ENCODE data around the gene POLR3H. TPM values are rescaled to one million over a fixed set of nuclear protein-coding genes. Genes with fewer than 3 reads are reported as not detected.

Gene POLR3H
- total RNA-seq, 1 donor, result 27.7 TPM

DNA sequence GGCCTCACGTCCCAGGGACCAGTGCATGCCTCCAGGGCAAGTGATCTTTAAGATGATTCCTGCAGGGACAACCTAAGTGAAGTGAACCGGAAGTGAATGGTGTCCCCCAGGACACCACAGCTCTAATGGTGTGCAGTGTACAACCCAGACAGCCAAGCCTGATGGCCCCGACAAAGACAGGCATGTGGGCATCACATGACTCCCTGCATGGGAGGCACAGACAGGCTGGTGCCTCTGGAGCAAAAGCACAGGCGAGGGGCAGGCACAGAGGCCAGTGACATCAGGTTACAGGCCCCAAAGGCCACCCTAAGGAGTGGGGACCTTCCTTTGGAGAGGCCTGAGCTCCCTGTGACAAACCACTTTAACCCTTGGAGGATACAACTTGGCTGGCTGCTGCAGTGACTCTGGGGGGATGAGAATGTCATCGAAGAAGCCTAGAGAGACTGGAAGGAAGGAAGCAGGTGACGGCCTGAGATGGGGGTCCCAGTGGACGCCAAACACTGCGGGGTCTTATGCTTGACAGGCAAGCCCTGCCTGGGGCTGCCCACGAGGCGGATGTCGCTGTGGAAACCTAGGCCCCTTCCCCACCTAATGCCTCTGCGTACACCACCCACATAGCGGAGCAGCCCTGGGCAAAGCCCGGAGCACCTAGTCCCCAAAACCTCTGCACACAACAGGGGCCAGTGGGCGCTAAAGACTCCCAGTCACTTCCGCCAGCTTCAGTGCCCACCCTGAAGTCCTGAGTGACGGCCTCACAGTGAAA lies 12.4 kb downstream of the POLR3H start:
- TF ChIP-seq, protein P1, sequence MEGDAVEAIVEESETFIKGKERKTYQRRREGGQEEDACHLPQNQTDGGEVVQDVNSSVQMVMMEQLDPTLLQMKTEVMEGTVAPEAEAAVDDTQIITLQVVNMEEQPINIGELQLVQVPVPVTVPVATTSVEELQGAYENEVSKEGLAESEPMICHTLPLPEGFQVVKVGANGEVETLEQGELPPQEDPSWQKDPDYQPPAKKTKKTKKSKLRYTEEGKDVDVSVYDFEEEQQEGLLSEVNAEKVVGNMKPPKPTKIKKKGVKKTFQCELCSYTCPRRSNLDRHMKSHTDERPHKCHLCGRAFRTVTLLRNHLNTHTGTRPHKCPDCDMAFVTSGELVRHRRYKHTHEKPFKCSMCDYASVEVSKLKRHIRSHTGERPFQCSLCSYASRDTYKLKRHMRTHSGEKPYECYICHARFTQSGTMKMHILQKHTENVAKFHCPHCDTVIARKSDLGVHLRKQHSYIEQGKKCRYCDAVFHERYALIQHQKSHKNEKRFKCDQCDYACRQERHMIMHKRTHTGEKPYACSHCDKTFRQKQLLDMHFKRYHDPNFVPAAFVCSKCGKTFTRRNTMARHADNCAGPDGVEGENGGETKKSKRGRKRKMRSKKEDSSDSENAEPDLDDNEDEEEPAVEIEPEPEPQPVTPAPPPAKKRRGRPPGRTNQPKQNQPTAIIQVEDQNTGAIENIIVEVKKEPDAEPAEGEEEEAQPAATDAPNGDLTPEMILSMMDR (IDR thresholded peaks at IDR 0.05; ENCODE audit: insufficient read depth, low read length), result no peak
- DNase-seq (ENCODE audit: low read depth), result no peak
- no peak overlapping the region for H3K4me3 ChIP-seq (ENCODE audit: low read depth, low read length)

DNA sequence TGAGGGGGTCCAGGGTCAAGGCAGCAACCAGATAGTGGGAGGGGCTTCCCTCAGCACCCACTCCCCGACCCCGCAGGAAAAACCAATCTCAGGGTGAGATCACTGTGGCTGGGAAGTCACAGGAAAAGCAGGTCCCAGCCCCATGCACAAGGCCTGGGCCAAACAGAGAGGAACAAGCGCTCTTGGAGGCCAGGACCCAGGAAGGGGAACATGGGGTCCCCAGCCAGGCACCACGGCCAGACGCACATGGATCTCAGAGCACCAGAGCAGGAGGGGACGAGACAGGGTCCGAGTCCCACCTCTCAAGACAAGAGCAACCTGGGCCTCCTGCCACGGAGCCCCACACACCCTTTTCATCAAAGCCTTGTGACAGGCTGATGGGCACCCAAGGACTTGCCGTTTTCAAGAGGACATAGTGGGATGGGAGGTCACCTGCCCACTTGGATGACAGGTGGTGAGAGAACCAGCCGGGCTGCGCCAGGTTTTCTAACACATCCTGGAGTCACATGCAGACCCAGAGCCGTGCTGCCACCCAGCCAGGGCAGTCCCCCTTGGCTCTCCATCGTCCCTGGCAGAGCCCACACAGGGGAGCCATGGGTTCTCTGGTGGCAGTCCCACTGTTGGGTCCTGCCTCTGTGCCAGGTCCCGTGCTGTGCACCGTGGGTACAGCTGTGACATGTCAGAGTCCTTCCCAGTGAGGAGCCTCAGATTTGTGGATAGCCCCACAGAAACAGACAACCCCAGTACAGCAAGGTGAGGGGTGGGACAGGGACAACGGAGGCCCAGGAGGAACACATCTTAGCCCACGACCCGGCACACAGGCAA lies 13.2 kb downstream of the POLR3H start:
- no peak overlapping the region for H3K4me3 ChIP-seq (ENCODE audit: low read depth, low read length)
- no peak for DNase-seq (ENCODE audit: low read depth)
- TF ChIP-seq, protein P1 (IDR thresholded peaks at IDR 0.05; ENCODE audit: insufficient read depth, low read length), result no peak

DNA sequence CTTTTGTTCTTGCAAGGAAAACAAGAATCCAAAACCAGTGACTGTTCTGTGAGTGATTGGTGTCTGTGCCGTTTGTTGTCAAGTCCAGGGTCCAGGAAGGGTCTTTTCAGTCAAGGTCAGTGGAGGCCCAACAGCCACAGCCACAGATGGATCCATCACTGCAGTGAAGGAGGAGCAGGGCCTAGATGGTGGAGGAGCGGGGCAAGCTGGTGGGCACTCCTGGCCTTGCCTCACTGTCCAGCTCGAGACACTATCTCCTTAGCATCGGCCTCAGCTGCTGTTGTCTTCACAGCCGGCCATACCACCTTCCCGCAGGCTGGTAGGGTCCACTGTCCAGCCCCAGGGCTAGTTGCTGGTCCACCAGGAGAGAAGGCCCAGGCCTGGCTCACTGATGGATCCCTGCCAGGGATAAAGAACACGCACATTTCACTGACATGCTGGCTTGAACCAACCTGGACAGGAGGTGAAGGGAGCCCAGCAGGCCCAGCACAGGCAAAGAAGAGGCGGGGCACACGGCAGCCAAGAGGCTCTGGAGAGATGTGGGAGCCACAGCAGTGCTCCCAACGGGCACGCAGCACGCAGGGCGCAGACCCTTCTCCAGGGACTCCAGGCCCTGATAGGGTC lies 15.2 kb downstream of the POLR3H start:
- TF ChIP-seq, protein P1 (IDR thresholded peaks at IDR 0.05; ENCODE audit: insufficient read depth, low read length), result no peak
- H3K4me3 ChIP-seq (ENCODE audit: low read depth, low read length), result no peak overlapping the region
- no peak for DNase-seq (ENCODE audit: low read depth)

DNA sequence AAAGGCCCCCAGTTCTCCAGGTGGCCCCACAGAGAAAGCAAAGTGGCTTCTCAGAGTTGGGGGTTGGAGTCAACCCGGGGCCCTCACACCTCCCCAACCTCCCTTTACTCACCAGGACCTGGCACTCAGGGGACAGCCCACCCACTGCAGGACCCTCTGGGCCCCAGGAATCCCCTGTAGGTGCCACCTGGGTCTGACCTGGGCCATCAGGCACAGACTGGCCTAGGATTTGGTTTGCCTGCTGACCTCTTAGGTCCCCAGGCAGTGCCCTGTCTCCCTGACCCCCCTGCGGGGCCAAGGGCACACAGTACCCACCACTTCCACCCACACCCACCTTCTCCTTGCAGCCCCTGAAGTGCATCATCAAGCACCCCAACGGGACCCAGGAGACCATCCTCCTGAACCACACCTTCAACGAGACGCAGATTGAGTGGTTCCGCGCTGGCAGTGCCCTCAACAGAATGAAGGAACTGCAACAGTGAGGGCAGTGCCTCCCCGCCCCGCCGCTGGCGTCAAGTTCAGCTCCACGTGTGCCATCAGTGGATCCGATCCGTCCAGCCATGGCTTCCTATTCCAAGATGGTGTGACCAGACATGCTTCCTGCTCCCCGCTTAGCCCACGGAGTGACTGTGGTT lies 16.0 kb downstream of the POLR3H start:
- no peak overlapping the region for H3K4me3 ChIP-seq (ENCODE audit: low read depth, low read length)
- DNase-seq (ENCODE audit: low read depth), result no peak
- TF ChIP-seq, protein P1 (IDR thresholded peaks at IDR 0.05; ENCODE audit: insufficient read depth, low read length), result no peak

DNA sequence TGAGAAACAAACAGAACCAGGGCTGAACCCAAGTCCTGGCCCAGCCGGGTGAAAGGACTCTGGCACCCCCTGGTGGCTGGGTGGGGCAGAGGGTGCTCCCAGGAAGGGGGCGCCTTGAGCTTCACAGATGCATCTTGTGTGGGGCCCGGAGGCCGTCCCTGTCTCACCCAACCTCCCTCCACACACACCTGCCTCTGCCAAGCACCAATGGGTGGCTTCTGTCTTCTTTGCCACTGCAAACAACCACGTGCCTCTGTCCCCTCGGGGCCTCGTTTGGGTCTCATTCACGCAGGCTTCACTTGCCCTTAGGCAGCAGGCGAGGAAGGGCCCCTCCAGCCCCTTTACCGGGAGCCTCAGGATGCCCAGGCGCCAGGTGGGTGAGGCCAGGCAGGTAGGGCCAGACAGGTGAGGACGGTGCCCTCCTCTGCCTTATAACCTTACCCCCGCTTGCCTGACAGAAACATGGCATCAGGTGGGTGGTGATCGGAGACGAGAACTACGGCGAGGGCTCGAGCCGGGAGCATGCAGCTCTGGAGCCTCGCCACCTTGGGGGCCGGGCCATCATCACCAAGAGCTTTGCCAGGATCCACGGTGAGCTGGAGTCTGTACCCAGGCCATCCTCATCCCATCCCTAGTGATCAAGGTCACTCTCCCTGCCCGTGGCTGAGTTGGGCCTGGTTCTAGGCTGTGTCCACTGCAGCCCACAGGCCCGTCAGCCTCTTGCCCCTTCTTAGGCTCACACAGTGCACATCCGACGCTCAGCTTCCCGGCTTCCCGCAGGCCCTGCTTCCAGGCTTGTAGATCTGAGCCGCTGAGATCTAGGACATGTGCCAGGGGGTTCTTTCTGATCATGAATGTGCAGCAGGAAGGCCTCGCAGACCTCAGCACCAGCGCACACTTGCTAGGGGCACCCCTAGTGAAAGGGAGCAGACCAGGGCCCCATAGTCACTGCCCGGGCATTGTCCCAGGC lies 17.2 kb downstream of the POLR3H start:
- TF ChIP-seq, protein P1 (IDR thresholded peaks at IDR 0.05; ENCODE audit: insufficient read depth, low read length), result peak; percentile 88
- DNase-seq (ENCODE audit: low read depth), result peak; percentile 33

More for the DNA sequence above, 17.2 kb downstream of the POLR3H start:
- H3K4me3 ChIP-seq (ENCODE audit: low read depth, low read length), result no peak overlapping the region
